ENCODE data around the gene LRPAP1. TPM values are rescaled to one million over a fixed set of nuclear protein-coding genes. Genes with fewer than 3 reads are reported as not detected.

The LRPAP1 gene
- total and polyA plus RNA-seq, 2 donors (not counting 1 experiment from before 2014, with no cell fraction given) = 64.6 to 86.8 TPM

DNA sequence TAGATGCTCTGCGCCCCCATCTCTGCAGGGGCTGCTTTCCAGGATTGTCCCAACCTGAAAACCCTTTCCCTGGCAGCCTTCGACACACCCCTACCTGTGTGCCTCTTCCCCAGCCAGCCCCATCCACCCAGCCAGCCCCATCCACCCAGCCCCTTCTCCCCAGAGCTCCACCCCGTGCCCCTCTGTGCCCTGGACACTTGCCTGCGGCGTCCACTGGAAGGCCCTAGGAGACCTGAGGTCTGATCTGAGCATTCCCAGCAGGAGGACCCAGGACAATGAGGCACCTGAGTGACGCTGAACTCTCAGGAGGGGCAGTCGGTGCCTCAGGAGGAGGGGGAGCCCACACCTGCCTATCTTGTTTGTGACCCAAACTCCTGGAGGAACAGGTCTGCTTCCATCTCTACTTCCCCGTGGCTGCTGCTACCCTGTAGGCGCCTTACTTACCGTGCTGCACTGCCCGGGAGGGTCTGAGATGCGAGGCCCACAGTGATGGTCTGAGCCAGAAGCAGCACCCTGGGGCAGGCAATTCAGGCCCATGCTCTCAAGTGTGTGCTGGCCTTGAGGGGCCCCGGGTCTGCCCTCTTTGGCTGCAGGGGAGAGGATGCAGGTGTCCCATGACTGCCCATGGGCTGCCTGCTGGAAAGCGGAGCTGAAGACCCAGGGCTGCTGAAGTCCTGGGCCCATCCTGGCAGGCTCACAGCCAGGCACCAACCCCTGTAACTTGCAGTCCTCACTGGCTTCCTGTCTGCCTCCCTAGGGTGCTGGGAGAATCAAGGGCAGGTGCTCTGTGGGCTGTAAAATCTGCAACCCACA, 4.9 kb downstream of the LRPAP1 start:
- ChIA-PET CTCF (no interaction called here), POLR2A (interaction anchor here (0.5 kb wide), 1 partner anchor 23 kb away, joined by 9 read pairs; no protein-coding TSS in a partner anchor)
- Mint-ChIP-seq H3K4me3 (no peak overlapping the region), H3K27ac (no peak overlapping the region), H3K27me3 (no peaks in the 10 kb centered on the region), H3K9me3 (ENCODE audit: insufficient read depth) (no peaks in the 10 kb centered on the region), H3K4me1 (peaks cover 34% of the 10 kb centered on the region)
- Histone ChIP-seq H4K20me1 (ENCODE audit: control insufficient read depth, insufficient read depth, low read length, poor library complexity, severe bottlenecking) (peaks cover 97% of the 10 kb centered on the region), H3K79me2 (ENCODE audit: control insufficient read depth, insufficient read depth, low read length) (peaks cover 96% of the 10 kb centered on the region), H3K9ac (ENCODE audit: low read length) (no peak overlapping the region), H2AFZ (ENCODE audit: insufficient read depth, low read depth, low read length, poor library complexity, severe bottlenecking) (no peak overlapping the region), H3K27ac (ENCODE audit: low read length in 2 of 2) (no peak overlapping the region), H3K36me3 (replicated peaks in 1 of 2; ENCODE audit: control extremely low read depth in 1 of 2, control insufficient read depth in 1 of 2, extremely low read depth in 1 of 2, insufficient read depth in 2 of 2, low read length in 1 of 2) (peaks cover 0 to 53% of the 10 kb centered on the region in 2 experiments), H3K4me2 (replicated peaks; ENCODE audit: low read depth, low read length, poor library complexity, severe bottlenecking) (peak overlapping the region; percentile 21), H3K9me3 (ENCODE audit: control extremely low read depth in 1 of 3, control insufficient read depth in 2 of 3, insufficient read depth in 1 of 3, low read length in 2 of 3) (no peaks in the 10 kb centered on the region), H3K4me1 (ENCODE audit: control insufficient read depth in 2 of 2, insufficient read depth in 2 of 2, low read length in 2 of 2) (peaks cover 24 to 39% of the 10 kb centered on the region in 2 donors), H3K4me3 (ENCODE audit: control extremely low read depth in 1 of 5, extremely low read depth in 1 of 5, insufficient read depth in 1 of 5, low read depth in 2 of 5, low read length in 4 of 5) (no peak overlapping the region), H3K27me3 (replicated peaks in 1 of 4; ENCODE audit: control extremely low read depth in 1 of 4, control insufficient read depth in 3 of 4, insufficient read depth in 4 of 4, low read length in 3 of 4) (no peaks in the 10 kb centered on the region)
- ATAC-seq (ENCODE audit: low read depth) (no peak), DNase-seq (peak; percentile 9)
- intact Hi-C loops (cut with micrococcal nuclease) = no loop called here
- 88% methylated on average over 14 of the region's 14 CpGs for WGBS (ENCODE audit: insufficient coverage)
- TF ChIP-seq, protein P1, sequence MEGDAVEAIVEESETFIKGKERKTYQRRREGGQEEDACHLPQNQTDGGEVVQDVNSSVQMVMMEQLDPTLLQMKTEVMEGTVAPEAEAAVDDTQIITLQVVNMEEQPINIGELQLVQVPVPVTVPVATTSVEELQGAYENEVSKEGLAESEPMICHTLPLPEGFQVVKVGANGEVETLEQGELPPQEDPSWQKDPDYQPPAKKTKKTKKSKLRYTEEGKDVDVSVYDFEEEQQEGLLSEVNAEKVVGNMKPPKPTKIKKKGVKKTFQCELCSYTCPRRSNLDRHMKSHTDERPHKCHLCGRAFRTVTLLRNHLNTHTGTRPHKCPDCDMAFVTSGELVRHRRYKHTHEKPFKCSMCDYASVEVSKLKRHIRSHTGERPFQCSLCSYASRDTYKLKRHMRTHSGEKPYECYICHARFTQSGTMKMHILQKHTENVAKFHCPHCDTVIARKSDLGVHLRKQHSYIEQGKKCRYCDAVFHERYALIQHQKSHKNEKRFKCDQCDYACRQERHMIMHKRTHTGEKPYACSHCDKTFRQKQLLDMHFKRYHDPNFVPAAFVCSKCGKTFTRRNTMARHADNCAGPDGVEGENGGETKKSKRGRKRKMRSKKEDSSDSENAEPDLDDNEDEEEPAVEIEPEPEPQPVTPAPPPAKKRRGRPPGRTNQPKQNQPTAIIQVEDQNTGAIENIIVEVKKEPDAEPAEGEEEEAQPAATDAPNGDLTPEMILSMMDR (IDR thresholded peaks at IDR 0.05) = no peak
- no peak for TF ChIP-seq EZH2 (IDR thresholded peaks at IDR 0.05; ENCODE audit: borderline replicate concordance, insufficient read depth, low read depth, low read length, poor library complexity, severe bottlenecking)

DNA sequence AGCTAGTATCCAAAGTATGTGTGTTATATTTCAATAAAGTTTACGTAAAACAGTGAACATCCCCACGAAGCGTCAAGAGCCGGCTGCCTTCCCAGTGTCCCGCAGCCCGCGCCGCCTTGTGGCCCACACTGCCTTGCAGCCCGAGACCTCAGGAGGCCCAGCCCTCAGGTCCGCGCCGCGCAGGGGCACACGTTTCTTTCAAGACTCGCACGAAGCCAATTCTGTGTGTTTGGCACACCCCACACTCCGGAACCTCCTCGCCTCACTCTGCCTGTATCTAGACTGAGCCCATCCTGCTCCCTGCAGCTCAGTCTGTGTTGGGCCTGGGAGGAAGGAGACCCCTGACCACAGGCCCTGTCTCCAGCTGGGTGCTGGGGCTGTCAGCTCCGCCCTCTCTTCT, 5.8 kb downstream of the LRPAP1 start:
- Histone ChIP-seq H3K36me3 (replicated peaks in 1 of 2; ENCODE audit: control extremely low read depth in 1 of 2, control insufficient read depth in 1 of 2, extremely low read depth in 1 of 2, insufficient read depth in 2 of 2, low read length in 1 of 2) (peaks cover 0 to 60% of the 10 kb centered on the region in 2 experiments), H3K4me1 (ENCODE audit: control insufficient read depth in 2 of 2, insufficient read depth in 2 of 2, low read length in 2 of 2) (peaks cover 21 to 36% of the 10 kb centered on the region in 2 donors), H3K79me2 (ENCODE audit: control insufficient read depth, insufficient read depth, low read length) (peaks cover 87% of the 10 kb centered on the region), H3K27me3 (replicated peaks in 1 of 4; ENCODE audit: control extremely low read depth in 1 of 4, control insufficient read depth in 3 of 4, insufficient read depth in 4 of 4, low read length in 3 of 4) (no peaks in the 10 kb centered on the region), H3K27ac (ENCODE audit: low read length in 2 of 2) (no peak overlapping the region), H3K9ac (ENCODE audit: low read length) (no peak overlapping the region), H4K20me1 (ENCODE audit: control insufficient read depth, insufficient read depth, low read length, poor library complexity, severe bottlenecking) (peaks cover 97% of the 10 kb centered on the region), H3K4me3 (ENCODE audit: control extremely low read depth in 1 of 5, extremely low read depth in 1 of 5, insufficient read depth in 1 of 5, low read depth in 2 of 5, low read length in 4 of 5) (no peak overlapping the region), H3K9me3 (ENCODE audit: control extremely low read depth in 1 of 3, control insufficient read depth in 2 of 3, insufficient read depth in 1 of 3, low read length in 2 of 3) (no peaks in the 10 kb centered on the region), H2AFZ (ENCODE audit: insufficient read depth, low read depth, low read length, poor library complexity, severe bottlenecking) (no peak overlapping the region), H3K4me2 (replicated peaks; ENCODE audit: low read depth, low read length, poor library complexity, severe bottlenecking) (no peak overlapping the region)
- ChIA-PET CTCF (no interaction called here), POLR2A (no interaction called here)
- ATAC-seq (ENCODE audit: low read depth) (no peak), DNase-seq (peak; percentile 6)
- Mint-ChIP-seq H3K27me3 (no peaks in the 10 kb centered on the region), H3K9me3 (ENCODE audit: insufficient read depth) (no peaks in the 10 kb centered on the region), H3K27ac (no peak overlapping the region), H3K4me3 (no peak overlapping the region), H3K4me1 (peaks cover 27% of the 10 kb centered on the region)
- intact Hi-C loops (cut with micrococcal nuclease) = no loop called here
- TF ChIP-seq, protein P1 (IDR thresholded peaks at IDR 0.05) = no peak
- TF ChIP-seq EZH2 (IDR thresholded peaks at IDR 0.05; ENCODE audit: borderline replicate concordance, insufficient read depth, low read depth, low read length, poor library complexity, severe bottlenecking) = no peak
- 98% methylated on average over 16 of the region's 19 CpGs for WGBS (ENCODE audit: insufficient coverage)
